NCI-H1048 (cell line): ENCODE measurements around the gene AP3B1.

Experiments
- DNase-seq: peaks from one replicate; lab custom pipeline; 2025; lab: John Stamatoyannopoulos, UW

AP3B1 gene, protein sequence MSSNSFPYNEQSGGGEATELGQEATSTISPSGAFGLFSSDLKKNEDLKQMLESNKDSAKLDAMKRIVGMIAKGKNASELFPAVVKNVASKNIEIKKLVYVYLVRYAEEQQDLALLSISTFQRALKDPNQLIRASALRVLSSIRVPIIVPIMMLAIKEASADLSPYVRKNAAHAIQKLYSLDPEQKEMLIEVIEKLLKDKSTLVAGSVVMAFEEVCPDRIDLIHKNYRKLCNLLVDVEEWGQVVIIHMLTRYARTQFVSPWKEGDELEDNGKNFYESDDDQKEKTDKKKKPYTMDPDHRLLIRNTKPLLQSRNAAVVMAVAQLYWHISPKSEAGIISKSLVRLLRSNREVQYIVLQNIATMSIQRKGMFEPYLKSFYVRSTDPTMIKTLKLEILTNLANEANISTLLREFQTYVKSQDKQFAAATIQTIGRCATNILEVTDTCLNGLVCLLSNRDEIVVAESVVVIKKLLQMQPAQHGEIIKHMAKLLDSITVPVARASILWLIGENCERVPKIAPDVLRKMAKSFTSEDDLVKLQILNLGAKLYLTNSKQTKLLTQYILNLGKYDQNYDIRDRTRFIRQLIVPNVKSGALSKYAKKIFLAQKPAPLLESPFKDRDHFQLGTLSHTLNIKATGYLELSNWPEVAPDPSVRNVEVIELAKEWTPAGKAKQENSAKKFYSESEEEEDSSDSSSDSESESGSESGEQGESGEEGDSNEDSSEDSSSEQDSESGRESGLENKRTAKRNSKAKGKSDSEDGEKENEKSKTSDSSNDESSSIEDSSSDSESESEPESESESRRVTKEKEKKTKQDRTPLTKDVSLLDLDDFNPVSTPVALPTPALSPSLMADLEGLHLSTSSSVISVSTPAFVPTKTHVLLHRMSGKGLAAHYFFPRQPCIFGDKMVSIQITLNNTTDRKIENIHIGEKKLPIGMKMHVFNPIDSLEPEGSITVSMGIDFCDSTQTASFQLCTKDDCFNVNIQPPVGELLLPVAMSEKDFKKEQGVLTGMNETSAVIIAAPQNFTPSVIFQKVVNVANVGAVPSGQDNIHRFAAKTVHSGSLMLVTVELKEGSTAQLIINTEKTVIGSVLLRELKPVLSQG

DNA sequence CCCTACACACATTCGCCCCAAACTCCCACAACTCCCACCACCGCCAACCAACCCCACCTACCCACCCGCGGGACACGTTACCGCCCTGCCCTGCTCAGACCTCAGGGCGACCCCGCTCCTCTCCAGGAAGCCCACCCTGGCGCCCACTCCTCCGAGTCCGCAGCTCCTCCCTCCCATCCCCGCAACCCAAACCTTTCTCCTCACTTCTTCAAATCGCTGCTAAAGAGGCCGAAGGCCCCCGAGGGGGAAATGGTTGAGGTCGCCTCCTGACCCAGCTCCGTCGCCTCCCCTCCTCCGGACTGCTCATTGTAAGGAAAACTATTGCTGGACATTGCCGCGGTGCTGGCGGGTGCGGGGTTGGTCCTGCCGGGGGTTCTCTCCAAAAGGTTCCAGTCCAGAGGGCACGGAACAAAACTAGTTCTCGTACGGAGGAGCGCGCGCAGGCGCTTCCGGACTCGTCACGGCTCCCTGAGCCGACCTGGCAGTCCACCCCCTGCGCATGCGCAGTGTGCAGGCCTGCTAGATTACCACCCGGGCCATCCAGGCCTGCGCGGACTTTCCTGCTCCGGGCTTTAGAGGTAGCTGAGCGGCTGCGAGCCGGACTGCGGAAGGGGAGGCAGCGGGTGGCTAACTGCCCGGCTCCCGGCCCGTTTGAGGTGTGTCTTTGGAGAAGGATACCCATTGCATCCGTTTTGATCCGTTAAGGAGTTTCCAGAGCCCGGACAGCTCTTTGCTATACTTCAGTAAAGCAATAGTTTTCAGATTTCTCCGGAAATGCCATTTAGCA is at the start of gene AP3B1:
TSS of gene AP3B1 (minus strand) at position 451 of the 787 bp plus-strand sequence. CDS start at position 332, 119 bp downstream.
- DNase-seq, result peak; percentile 93

DNA sequence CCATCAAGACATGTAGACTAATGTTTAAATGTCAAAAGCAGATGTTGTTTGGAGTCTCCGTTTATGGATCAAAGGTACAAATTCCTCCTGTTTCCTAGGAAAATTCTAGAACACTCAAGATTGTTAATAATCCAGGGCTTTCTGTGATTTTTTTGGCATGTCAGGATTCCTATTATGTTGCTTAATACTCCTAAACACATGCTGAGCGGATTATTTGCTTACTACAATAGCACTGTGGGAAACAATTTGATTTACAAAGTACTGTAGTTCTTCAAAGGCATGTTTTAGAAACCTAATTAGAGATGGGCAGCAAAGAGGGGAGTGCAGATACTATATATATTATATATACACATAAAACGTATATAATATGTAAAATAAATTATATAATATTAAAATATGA is 46.9 kb upstream of the AP3B1 start:
- no peak for DNase-seq

DNA sequence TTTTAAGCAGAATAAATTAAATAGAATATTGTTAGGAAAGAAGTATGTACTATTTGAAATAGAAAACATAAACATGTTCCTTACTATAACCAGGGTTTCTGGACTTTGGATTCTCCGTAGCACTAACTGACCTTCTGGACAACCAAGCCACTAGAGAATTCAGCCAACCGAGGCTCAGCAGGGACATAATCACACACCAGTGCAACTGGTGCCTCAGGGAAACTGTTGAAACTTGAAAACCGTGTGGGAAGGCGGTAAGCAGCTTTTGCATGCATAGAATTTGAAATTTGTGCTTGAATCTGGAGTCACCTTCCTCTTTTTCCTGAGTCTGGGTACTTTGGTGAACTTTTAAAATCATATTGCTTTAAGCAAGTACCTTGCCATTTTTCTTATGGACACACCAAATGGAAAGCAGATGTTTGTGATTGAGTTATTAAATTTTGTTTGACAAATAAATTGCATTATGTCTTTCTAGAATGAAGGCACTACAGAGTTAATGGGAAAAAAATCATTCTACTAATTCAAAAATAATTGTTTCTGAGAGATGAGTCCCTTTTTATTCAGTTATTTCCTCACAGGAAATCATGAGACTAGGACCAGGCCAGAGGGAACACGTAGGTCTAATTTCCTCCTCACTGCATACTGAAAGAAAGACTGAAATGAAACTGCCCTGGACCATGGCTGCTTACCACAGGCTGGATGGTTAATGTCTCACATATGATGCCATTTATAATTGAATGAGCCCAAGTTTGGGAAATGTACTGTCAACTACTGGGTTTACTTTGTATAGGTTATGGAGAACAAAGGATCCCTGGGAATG is 45.3 kb upstream of the AP3B1 start:
- DNase-seq, result no peak

DNA sequence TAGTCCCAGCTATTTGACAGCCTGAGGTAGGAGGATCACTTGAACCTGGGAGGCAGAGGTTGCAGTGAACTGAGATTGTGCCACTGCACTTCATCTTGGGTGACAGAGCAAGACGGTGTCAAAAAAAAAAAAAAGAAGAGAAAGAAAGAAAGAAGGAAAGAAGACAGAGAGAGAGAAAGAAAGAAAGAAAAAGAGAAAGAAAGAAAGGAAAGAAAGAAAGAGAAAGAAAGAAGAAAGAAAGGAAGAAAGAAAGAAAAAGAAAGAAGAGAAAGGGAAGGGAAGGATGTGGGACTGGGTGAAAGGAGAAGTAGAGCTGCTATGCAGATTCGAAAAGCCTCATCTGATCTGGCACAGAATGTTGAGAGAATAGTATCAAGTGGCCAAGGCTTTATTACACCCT is 42.2 kb upstream of the AP3B1 start:
- DNase-seq, result no peak

DNA sequence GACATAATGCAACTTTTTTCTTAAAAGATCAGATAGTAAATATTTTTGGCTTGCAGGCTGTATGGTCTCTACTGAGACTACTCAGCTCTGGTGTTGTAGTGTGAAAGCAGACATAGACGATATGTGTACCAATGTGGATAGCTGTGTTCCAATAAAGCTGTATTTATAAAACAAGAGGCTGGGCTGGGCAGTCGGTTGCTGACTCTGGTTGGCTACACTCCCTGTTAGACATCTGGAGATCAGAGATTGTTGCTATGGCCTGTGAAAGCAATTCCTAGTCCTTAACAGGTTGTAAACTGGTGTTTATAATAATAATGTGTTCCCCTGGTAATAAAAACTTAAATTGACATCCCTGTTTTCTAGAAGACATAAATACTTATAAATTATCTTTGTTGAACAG is 41.5 kb upstream of the AP3B1 start:
- no peak for DNase-seq

DNA sequence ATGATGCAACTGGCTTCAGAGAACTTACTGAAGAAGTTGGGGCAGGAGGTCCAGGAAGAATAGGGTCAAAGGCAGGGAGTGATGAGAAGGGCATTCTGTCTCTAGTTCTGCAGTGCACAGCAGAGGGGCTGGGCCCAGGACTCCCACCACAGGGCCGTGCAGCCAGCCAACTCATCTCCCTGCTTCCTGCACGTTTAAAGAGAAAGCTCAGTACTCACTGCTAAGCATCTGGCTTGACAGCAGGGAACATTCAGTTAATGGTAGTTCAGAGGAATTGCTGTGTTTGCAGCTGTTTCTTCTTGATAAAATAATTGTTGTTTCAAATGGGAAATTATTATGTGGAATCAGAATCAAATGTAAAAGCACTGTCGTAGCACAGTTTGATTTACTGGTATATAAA is 40.3 kb upstream of the AP3B1 start:
- no peak for DNase-seq

DNA sequence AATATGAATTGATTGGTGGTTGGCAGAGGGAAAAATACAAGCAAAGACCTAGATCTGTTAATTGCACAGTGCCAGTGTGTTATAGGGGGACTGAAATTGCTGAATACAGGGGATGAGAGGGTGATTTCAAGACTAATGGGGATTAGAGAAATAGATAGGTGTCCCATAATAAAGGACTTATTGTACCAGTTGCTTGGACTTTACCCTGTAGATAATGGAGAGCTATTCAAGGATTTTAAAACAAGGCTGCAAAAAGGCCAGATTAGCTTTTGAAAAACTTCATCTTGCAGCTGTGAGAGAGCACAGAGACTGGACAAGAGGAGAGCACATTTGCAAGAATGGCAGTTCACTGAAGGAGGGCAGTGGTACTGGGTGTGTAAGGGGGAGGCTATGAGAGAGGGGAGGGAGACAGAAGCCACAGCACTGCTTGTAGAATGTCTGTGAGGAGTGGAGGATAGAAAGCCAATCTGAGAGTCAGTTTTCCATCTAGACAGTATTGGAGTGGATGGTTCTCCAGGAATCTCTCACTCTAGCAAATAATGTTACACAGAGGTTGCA is 37.1 kb upstream of the AP3B1 start:
- DNase-seq, result no peak

DNA sequence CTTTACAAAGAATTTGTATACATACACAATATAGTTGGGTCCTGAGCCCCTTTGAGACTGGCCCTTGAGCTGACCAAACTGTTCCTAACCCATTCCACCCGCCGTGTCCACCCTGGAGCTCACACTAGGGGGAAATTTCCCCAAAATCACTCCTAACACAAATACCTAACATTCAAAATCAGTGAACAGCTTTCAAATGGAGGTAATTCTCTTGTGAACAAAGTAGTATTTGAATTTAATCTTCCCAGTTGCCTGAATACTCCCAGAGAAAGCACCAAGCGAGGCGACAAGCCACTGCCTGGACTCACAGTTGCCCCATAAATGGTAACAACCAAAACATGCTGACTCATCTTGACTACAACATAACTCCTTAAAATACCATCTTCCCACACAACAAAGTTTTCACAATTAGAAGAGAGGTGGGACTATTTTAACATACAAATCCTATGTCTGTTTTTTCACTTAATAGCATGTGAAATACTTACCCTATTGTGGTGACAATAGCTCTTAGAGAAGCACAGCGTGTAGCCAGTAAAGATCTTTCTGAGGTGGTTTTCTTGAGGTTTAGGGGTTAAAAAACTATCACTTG is 34.2 kb upstream of the AP3B1 start:
- DNase-seq, result no peak

DNA sequence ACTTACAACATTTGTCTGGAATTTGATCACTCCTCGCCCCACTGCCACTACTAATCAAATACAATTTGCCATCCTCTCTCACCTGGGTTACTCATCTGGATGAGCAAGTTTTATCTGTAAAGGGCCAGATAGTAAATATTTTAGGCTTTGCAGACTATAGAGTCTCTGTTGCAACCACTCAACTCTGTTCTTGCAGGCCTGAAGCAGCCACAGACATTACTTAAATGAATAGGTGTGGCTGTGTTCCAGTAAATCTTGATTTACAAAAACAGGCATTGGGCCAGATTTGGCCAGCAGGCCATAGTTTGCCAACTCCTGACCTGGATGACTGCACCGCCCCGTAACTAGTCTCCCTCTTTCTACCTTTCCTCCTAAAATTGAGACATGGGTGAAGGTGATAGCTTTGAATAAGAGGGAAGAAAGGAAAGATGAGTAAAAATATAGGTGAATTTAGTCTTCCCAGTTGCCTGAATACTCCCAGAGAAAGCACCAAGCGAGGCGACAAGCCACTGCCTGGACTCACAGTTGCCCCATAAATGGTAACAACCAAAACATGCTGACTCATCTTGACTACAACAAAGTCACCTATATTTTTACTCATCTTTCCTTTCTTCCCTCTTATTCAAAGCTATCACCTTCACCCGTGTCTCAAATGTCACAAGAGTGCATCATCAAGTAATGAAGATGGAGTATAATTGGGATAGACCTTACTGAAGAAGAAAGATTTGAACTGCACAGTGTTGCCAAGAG is 33.4 kb upstream of the AP3B1 start:
- no peak for DNase-seq

DNA sequence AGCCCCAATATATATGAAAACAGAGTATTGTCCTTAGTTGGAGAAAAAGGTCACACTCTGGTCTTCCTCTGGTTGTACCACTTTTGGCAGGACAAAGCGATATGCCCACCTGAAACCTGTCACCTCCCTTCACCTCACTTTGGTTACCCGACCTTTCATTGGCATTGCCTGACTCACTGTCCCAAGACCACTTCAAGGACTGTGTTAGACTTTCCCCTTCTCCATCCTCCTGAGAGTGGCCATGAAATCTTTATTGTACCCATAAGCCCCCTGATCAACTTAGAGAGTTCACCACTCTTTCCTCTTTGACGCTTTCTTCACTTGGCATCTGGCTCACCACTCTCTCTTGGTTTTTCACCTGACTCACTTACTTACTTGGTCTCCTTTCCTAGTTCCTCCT is 32.4 kb upstream of the AP3B1 start:
- DNase-seq, result no peak

DNA sequence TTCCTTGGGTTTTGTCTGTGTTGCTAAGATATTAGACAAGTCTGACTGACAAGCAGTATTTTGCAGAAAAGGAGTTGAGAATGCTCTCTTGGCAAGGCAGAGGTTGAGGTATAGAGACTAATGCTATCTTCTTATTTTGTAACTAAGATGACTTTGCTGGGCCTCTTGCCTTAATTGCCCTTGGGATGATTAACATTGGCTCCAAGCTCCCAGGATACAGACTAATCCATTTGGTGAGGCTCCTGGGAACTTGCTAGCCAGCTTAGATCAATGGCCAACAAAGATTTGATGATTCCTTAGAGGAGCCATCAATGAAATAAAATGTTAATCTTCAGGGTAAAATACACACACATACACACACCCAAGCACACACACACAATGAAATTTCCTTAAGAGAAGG is 28.7 kb upstream of the AP3B1 start:
- no peak for DNase-seq

DNA sequence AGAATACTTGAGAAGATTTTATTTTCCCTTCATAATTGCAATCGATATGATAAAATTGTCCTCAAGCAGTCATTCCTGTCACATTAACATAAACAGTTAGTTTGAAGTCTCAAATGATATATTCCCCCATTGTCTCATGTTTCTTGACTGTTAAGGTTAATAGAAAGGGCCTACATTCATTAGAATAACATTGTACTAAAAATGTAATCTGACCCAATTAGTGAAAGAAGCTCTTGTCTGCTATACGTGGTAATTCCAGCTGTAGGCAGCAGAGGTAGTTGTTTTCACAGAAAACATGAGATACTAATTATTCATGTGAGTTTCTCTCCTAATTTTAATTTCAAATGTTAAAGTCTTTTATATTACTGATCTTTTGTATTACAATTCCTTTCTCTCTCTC is 25.9 kb upstream of the AP3B1 start:
- no peak for DNase-seq

DNA sequence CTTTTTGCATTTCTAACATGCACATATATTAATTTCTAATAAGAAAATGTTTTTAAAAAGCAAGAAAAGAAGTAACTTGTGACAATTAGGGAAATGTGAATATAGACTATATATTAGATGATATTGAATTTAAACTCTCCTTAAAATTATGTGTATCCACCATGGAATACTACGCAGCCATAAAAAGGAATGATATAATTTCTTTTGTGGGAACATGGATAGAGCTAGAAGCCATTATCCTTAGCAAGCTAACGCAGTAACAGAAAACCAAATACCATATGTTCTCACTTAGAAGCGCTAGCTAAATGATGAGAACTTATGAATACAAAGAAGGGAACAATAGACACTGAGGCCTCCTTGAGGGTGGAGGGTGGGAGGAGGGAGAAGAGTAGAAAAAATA is 23.8 kb upstream of the AP3B1 start:
- no peak for DNase-seq

DNA sequence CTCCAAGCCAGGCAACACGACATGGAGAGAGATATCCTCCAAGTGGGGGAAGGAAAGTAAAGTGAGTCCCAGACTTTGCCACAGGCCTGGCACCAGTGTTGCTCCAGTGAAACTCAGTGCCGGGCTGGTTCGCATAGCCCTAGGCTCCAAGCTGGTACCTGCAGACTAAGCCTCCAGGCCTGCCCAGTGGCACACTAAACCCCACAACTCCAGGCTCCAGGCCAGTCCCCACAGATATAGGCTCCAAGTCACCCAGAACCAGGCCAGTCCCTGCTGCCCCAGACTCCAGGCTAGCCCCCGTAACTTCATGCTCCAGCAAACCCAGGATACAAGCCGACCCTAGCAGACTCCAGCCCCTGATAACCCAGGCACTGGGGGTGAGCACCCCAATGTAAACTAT is 23.0 kb upstream of the AP3B1 start:
- DNase-seq, result no peak

DNA sequence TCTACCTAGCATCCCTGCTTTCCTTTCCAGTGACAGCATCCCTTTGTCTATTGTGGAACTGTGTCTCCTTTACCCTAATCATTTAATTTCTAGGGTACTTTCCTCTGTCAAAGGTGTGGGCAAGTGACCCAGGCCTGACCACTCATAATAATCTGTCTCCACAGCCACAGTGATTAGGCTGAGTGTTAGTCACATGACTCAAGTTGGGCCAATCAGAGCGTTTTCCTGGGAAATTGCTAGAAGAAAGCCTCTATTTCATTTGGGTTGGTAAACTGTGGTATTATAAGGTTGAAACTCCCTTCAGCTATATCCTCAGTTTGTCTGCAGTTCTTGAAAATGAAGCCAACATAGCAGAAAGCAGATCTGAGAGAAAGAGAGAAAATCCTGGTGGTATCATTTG is 14.2 kb upstream of the AP3B1 start:
- no peak for DNase-seq

DNA sequence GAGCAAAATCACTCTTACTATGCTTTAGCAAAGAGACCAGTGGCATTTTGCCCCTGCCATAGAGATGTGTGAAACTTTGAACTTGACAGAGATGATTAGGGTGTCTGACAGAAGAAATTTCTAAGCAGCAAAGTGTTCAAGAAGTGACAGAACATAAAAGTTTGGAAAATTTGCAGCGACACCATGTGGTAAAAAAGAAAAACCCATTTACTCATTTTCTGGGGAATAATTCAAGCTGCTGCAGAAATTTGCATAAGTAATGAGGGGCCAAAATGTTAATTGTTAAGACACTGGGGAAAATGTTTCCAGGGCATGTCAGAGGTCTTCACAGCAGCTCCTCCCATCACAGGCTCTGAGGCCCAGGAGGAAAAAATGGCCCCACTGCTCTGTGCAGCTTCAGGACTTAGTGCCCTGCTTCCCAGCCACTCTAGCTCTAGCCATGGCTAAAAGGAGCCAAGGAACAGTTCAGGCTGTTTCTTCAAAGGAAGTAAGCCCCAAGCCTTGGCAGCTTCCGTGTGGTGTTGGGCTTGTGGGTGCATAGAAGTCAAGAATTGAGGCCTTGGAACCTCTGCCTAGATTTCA is 6.1 kb upstream of the AP3B1 start:
- DNase-seq, result no peak

DNA sequence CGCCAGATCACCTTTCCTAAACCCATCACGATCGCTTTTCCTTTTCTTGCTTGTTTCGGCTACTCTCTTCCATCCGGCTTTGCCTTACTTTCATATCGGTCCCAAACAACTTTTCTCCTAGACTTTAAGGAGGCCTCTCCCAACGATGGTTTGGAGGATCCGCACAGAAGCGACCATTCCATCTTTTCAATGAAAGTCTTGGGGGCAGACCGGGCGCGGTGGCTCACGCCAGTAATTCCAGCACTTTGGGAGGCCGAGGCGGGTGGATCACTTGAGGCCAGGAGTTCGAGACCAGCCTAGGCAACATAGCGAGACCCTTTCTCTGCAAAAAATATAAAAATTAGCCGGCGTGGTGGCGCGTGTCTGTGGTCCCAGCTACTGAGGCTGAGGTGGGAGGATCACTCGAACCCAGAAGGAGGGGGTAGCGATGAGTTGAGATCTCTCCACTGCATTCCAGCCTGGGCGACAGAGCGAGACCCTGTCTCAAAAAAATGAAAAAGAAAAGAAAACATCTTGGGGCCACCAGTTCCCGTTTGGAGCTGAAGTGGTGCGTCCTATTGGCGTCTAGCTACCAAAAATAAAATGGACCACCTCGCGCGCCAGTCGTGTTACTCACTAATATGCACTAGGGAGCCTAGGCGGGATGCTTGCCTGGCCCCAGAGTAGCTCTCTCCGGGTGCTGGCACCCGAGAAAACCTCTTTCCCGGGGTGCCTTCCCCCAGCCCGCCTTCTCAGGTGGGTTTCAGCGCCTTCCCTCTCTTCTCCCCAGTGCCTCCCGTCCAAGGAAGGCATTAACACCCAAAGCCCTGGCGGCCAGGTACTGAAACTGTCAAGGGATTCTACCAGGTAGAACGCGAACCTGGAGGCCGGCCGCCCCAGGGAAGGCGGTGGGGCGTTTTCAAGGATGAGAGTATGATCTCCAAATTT is 800 bp upstream of the AP3B1 start:
- DNase-seq, result no peak

DNA sequence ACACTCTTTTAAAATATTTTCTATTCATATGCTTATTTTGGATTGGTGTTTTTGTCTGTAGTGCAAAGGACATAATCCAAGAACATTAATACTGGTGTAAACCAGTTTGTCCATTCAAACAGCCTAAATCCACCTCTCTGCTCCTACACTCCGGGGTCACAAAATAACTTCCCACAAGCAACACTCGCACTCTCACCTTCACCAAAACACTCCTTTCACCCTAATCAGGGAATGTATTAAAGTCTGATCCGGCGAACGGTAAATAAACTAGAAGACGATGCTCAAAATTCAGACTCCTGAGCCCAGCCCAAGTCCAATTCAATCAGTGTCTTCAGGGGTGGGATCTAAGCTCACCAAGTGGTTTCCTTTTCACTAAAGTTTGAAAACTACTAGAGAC is 649 bp downstream of the AP3B1 start:
- DNase-seq, result no peak
